Stimulated activated CD4-positive, alpha-beta T cell treated with anti-CD3 and anti-CD28 coated beads, Interleukin-2, amount 100 ng/mL, for 24 hours (primary cell): Measurements from ENCODE around the gene TIAM2.
"Not testable (repeated sequence)": the region's sequence is repeated elsewhere in the genome, so short reads cannot be mapped to it uniquely, and the experiment has no call there.

Experiments
- DNase-seq, 2 donors: peaks; one replicate each; pipeline ENCODE4 v3.0.0-alpha.2; 2020

The TIAM2 gene

DNA sequence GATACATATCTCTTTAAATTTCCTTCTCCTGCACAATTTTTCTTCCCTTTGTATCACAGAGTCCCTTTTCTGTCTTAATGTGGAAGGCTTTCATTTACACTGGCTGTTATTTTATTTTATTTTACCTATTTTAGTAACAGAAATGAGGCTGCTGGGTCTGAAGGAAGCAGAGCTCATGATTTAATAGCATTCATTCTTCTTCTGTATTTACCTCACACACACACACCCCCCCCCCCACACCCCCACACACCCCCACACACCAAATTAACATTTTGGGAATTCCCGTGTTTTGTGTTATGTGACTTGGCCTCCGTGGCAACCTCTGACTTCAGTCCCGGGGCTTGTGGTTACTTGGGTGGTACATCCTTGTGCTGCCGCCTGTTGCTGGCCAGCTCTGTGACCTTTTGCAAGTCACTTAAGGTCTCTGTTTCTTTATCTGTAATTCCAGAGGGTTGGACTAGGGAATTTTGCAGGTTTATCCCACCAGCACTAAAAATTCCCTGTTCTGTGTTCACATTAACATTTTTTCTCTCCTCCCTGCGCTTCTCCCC is 108.8 kb downstream of the TIAM2 start:
- peak; percentile 20 to 38 for DNase-seq

GRCh38 chr6:155106456-155107115 is 111.5 kb downstream of the TIAM2 start:
- DNase-seq: no peak

- DNase-seq: no peak
Measured at GRCh38 chr6:155107432-155108069, 112.4 kb downstream of the TIAM2 start.

GRCh38 chr6:155108070-155108820 is 113.1 kb downstream of the TIAM2 start:
- DNase-seq: no peak

DNA sequence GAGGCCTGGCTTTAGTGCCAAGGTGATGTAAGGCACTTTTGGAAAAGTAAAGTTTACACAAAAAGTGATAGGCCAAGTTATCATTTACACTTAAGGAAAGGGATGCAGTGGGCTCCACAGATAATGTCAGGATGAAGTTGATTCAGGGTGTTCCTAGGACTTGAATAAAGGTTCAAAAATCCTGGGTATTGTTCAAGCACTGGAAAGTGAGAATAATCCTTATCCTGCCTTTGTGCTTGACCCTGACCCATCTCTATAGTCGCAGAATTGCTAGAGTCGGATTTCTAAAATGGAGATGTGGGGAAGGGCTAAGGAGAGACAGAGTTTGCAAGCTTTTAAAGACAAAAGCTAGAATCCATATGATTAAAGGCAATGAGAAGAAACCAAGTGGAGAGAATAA is 115.6 kb downstream of the TIAM2 start:
- DNase-seq: no peak

DNA sequence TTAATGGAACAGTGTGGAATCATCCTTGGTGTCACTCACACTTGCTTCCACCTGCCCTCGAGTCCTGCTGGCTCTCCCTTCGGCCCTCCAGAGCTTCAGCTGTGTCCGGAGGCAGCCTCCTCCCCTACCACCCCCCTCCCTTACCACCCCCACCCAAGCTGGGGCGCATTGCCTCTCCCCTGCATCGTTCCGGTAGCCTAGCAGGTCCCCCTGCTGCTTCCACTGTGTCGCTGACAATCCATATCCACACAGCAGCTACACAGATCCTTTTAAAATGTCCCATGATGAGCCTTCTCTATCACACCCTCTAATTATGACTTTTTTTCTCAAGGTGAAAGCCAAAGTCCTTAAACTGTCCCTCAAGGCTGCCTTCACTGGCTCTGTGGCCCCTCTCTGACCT is 117.6 kb downstream of the TIAM2 start:
- no peak for DNase-seq

DNA sequence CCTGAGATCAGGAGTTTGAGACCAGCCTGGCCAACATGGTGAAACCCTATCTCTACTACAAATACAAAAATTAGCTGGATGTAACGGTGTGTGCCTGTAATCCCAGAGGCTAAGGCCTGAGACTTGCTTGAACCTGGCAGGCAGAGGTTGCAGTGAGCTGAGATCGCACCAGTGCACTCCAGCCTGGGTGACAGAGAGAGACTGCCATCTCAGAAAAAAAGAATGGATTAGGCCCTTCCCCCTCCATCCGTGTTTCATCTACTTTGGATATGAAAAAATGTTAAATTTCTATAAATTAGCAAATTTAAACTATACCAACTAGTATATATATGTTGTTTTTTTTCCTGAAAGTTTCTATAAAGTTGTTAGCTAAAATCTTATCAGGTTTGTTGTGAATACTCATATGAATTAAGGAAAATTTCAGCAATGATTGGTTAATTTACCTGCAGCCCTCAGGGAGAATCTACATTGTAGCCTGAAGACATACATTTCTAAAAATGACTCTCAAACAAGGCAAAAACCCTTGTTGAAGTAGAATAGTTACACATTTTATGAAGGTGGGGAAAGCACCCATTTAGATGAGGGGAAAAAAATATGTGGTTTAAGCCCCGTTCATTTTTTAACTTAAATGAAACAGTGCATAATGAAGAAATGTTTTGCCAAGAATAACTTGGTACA is 120.9 kb downstream of the TIAM2 start:
- no peak for DNase-seq

GRCh38 chr6:155116571-155116910 is 121.4 kb downstream of the TIAM2 start:
- DNase-seq: no peak

- no peak for DNase-seq
Measured at GRCh38 chr6:155117256-155117655, 122.1 kb downstream of the TIAM2 start.

GRCh38 chr6:155117785-155118184 is 122.7 kb downstream of the TIAM2 start:
- no peak for DNase-seq

DNA sequence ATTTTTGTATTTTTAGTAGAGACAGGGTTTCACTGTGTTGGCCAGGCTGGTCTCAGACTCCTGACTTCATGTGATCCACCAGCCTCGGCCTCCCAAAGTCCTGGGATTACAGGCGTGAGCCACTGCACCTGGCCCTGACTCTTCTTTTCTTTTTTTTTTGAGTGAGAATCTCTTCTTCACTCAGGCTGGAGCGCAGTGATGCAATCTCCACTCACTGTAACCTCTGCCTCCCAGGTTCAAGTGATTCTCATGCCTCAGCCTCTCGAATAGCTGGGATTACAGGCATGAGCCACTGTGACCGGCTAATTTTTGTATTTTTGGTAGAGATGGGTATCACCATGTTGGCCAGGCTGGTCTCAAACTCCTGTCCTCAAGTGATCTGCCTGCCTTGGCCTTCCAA is 124.1 kb downstream of the TIAM2 start:
- DNase-seq: not testable (repeated sequence)

GRCh38 chr6:155120034-155120433 is 124.9 kb downstream of the TIAM2 start:
- DNase-seq: no peak

DNA sequence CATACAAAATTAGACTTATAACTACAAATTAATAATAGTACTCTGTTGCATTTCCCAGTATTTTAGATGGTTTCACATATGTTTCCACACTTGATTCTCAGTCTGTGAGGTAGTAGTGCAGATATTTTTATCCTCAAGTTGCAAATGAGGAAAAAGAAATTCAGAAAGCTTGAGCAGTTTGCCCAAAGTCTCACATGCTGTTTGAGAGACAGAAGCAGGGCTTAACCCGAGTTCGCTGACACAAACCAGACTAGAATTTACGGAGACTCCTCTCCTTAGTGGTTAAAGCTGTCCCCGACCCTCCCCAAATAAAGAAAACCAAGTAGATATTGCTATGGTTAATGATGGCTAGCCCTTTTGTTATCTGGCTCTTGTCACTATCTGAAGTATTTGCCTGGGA is 126.2 kb downstream of the TIAM2 start:
- DNase-seq: no peak

GRCh38 chr6:155121699-155122098 is 126.6 kb downstream of the TIAM2 start:
- no peak for DNase-seq

GRCh38 chr6:155122199-155122950 is 127.3 kb downstream of the TIAM2 start:
- DNase-seq: no peak

DNA sequence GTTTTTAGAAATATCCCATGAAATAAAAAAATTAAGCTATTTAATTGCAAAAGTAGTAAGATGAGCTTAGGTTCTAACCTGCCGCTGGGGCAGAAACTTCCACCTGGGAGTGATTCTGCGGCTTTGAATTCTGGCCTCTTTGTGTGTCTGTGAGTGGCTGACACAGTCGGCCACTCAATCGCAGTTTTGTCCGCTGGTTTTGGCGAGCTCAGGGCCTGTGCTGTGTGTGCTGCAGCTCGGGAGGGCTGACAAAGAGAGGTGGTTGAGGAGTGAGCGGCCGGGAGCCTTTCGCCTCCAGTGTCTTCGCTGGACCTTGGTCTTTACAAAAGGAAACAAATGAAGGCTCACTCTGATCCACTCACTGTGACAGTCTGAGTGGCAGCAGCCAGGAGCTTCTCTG is 128.4 kb downstream of the TIAM2 start:
- no peak for DNase-seq

GRCh38 chr6:155125906-155126305 is 130.8 kb downstream of the TIAM2 start:
- DNase-seq: no peak

DNA sequence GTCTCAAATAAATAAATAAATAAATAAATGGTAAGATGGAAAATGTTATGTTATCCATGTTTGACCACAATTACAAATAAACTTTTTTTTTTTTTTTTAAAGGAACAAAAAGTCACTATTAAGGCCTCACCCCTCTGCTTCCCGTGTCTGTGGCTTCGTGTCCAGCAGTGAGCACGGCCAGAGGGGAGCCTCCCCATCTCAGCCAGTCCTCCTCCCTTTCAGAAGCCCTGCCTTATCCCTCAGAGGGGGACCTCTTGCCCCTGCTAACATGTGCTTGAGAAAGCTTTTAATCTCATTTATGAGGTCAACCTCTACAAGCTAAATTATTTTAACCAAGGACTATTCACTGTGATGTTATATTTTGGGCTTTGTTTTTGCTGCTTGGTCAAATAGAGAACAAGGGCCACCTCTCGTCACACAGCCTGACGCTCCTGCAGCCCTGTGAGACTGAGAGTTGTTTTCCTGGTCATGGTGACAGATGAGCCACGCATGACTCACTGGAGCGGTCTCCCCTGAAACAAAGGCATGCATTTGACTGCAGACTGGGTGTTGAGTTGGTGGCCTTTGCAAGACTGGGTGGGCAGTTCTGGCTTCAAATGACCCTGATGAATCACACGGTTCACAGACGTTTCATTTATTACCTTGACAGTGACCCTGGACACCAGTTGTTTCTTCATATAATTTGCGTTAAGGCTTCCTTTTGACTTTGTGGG is 131.8 kb downstream of the TIAM2 start:
- peak; percentile 68 to 69 for DNase-seq

DNA sequence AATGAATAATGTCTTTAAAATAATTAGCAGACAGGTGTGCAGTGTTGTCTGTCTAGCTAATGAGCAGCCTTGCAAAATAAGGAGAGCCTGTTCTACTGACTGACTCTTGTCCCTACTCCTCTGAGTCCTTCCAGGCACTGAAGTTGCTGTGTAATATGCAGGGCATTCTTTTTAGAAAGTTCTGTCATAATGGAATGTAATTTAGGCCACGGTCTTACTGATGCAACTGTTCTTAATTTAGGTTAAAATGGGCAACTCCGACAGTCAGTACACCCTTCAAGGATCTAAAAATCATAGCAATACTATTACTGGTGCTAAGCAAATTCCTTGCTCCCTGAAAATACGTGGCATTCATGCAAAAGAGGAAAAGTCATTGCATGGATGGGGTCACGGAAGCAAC is 133.9 kb downstream of the TIAM2 start:
- no peak for DNase-seq

GRCh38 chr6:155129744-155130143 is 134.6 kb downstream of the TIAM2 start:
- DNase-seq: no peak

- DNase-seq: peak in 1 of 2 donors; percentile 41
Measured at GRCh38 chr6:155130161-155130853, 135.2 kb downstream of the TIAM2 start.
